ENCODE measurements around the gene SSR2.

The SSR2 gene

DNA sequence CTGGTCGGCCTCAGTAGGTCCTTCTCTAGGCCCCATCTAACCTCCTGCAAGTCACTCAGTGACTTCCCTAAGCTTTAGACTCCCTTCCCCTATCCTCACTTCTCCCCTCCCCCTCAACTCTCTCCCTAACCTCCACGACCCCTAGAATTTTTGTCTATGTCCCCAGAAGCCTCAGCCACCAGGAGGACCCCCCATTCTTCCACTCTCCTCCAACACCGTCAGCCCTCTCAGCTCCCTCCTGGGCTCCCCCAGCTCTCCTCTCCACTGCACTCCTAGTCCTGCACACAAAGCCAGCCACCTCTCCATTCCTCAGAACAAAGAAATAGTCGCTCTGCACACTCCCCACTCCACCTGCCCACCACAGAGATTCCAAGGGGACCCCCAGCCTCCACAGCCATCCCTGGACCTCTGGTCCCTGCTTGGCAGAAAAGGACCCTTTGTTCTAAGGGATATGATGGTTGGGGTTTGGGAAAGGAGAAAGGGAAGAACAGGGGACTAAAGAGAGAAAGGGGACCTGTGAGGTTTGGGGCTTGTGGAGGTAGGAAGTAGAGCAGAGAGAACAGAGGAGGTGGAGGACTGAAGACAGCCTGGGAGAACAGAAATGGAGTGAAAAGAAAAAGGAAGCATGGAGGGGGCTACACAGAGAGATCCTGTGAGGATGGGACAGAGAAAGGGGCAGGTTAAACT, 45.2 kb downstream of the SSR2 start:
- no peak for DNase-seq

DNA sequence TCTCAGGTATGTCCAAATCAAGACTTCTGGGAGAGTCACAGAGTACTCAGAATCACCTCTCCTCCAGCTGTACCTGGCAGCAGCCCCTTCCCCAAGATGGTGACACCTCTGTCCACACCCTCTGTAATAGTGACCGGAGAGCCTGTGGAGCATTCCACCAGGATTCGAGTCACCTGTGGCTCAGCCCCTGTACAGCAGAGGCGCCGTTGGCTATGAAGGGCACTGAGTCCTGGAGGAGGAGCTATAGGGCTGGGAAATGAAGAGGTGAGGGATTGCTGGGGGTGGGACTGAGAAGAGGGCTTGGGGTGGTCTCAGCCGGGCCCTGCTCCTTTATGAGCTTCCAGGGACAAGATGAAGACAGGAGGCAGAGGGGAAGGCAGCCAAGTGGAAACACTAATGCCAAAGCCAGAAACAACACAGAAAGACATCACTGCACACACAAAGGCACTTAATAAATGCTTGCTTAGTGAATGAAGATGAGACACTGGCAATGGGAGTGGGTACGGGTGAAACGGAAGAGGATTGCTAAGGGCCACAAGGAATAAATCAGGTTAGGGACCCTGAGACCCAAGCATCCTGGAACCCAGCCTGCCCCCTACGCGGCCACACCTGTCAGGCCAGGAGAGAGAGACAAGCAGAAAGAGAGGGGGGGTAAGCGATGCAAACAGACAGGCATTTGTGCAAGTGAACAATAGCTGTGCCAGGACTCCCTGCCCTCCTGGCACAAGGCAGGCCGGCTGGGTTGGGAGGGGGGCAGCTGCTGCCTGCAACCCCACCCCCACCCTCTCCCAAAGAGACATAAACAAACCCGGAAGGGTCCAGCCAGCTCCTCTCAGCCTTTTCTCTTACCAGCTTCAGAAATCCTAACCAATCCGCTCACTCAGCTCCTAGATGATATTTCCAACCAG, 46.3 kb downstream of the SSR2 start:
- no peak for DNase-seq

DNA sequence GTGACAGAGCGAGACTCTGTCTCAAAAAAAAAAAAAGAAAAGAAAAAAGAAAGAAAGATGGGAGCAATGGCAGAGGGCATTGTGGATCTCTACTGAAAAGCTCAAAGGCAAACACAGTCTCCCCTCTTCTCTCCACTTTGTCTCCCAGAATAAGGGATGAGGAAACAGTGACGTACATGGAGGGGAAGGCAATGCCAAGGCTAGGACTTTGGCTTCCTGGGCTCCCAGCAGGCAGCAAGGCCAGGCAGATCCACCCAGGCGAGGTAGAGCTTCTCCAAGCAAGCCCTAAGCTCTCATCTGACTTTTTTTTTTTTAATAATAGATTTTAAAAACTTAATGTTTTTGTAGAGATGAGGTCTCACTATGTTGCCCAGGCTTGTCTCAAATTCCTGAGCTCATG, 47.0 kb downstream of the SSR2 start:
- DNase-seq: no peak

DNA sequence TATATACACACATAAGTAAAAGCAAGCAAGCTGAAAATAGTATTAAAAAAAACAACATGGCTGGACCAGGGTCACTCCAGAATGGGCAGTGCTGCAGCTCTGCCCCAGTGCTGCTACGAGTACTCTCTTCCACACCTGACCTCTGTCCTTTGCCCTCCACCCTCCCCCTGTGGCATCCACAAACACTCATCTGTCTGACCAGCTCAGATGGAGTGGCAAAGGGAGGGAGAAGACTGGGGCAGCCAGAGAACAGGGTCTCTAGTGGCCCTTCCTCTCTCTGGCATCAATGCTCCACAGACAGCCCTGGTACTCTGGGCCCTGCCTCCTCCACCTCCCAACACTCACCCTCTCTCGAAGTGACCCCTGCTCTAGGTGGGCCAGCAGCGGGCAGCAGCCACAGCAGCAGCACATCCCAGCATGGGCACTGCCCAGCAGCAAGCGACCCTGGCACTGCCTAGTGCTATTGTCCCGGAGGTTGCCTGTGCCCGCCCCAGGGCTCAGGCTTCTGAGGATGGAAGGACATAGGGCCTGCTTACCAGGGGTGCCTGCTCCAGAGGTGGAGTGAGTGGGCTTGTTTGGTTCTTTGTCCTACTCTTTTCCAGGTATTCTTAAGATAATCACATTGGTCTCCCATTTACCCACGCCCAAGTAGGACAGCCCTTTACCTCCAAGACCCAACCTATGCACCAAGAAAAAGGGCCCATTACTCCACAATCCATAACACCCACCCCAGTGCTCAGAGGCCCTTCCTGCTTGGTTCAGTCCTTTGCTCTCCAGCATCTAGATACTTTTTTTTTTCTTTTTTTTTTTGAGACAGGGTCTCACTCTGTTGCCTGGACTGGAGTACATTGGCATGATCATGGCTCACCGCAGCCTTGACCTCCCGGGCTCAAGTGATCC, 48.6 kb downstream of the SSR2 start:
- DNase-seq: no peak

DNA sequence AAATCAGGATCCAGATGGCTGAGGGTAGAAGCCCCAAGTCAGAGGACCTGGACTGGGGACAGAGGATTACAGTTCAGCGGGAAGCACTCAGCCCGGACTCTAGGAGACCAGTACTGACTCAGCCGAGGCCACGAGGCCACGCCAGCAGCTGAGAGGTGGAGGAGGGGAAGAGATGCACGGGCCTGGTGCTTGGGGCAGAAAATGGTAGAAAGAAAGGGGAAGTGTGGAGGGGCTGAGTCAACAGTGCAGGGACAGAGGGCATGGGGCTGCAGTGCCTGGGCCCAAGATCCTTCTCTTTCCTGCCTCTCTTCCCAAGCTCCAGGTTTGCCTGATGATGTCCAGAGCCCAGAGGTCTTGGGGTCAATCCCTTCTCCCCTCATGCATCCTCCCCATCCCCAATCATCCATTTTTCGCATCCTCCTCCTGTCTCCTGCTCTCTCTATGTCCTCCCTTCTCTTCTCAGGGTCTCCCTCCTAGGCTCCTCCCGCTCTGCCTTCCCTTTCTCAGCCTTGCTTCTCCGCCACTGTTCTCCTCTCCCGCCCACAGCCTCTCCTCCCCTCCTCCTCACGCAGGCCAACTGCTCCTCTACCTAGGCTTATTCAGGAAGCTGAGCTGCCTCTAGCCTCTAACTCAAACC, 50.1 kb downstream of the SSR2 start:
- no peak for DNase-seq

DNA sequence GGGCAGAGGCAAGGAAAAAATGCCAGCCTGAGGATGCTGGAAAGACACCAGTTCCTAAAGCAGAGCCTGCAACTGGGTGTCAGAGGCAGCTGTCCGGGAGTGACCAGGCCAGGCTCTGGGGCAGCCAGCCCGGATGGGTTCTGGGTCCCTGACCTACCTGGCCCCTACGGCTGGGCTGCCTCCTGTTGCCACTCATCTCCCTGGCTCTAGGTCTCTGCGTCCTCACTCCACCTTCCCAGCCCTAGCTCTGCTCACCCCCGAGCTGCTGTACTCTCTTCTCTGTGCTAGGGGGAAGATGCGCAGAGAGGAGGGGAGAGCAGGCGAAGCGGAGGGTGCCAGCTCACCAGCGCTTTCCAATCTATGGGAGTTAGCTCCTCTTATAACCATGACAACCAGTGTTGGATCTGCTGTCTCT, 51.4 kb downstream of the SSR2 start:
- DNase-seq: no peak

DNA sequence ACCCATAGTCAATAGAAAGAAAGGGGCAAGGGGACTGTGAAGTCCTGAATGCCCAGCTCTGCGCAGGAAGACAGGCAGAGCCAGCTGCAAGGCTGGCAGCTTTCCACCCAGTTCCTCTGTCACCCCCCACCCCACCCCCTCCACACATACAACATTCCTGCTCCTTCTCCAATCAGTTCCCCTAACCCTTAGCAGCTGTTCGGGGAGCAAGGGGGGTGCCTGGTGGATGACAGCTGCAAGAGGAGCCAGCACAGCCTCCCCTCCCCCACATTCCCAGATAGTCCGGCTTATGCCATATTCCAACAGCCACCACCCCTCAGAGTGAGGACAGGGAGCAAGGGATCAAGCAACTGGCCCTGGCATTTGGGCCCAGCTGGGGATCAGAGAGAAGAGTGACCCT, 52.1 kb downstream of the SSR2 start:
- no peak for DNase-seq

DNA sequence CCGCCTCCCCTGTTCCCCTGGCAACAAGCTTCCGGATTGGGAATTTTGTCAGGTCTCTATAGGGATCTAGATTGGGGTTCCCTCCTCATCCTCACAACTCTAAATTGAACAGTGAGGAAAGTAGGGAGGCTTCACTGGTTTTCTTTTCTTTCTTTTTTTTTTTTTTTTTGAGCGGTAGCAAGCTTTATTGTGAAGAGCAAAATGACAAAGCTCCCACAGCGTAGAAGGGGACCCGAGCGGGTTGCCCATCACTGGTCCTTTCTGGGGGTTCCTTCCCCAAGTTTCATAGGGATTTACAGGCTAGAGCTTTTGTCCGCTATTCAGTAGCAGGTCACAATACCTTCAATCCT, 52.7 kb downstream of the SSR2 start:
- DNase-seq: no peak

DNA sequence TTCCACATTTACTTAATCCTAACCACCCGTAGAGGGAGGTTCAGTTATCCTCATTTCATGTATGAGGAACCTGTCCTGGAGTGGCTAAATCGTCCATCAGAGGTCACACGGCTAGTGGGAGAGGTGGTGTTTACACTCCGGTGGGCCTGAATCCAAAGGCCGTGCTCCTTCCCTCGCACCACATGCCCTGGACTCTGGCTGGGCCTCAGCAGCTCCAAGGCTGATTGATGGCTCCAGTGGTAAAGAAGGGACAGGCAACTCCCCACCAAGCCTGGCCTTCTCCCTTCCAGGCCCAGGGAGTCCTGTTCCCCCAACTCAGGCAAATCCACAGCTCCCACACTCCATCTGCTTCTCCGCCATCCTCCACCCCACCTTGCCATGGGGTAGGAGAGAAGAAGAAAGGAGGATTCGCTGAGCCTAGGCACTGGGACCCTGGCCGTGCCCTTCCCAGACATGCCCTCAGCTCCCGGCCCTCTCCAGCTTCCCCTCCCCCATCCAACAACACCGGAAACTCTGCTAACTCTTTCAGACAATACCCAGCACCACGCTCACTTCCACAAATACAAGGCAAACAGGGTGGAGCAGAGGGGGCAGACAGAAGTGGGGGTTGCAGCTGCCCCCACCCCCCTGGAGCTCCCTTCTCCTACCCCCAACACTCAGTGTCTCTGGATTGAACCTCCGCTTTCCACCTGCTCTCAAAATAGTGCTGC, 53.3 kb downstream of the SSR2 start:
- DNase-seq: peak; percentile 58

DNA sequence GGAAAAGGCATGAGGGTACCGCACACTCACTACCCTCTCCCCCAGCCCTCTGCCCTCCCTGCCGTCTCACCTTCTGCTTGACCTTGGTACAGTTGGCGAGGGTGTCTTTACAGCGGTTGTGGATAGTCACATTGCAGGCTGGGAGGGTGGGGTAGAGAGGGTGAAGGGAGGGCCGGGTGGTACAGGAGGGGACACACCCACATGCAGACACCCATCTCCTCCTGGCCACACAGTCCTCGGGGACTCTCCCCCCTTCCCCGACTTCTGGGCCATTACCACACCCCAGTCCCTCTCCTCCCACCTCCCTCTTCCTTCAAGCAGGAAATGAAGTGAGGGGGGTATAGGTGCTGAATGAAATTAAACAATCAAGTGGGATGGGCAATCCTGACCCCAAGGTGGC, 54.0 kb downstream of the SSR2 start:
- DNase-seq: no peak

DNA sequence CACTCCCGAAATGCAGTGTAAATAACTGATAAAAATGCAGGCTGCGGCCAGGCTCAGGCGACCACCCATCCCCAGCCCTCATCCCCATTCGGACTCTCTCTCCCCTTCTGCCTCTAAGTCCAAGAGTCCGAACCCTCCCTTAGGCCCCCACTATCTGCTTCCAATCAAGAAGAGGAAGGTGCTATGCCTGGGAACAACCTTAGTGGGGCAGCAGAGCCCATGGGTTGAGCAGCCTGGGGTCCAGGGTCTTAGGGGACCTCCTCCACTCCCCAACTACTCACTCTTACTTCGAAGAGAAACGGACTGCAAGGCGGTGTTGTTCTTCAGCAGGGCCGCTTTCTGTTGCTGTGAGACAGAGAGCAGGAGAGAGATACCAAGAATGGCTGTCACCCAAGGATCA, 54.6 kb downstream of the SSR2 start:
- DNase-seq: no peak

DNA sequence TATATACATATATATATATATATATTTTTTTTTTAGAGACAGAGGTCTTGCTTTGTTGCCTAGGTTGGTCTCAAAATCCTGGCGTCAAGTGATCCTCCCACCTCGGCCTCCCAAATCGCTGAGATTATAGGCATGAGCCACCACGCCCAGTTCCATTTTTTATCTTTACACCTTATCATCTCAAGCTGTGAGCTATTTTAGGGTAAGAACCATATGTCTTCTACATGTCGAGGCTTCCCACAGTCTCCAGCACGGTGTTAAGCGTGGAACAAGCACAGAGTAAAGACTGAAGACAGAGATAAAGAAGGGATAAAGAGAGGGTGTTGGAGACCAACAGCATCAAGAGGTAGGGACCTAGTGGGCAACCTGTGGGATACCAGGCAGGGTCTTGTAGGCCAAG, 56.6 kb downstream of the SSR2 start:
- no peak for DNase-seq

DNA sequence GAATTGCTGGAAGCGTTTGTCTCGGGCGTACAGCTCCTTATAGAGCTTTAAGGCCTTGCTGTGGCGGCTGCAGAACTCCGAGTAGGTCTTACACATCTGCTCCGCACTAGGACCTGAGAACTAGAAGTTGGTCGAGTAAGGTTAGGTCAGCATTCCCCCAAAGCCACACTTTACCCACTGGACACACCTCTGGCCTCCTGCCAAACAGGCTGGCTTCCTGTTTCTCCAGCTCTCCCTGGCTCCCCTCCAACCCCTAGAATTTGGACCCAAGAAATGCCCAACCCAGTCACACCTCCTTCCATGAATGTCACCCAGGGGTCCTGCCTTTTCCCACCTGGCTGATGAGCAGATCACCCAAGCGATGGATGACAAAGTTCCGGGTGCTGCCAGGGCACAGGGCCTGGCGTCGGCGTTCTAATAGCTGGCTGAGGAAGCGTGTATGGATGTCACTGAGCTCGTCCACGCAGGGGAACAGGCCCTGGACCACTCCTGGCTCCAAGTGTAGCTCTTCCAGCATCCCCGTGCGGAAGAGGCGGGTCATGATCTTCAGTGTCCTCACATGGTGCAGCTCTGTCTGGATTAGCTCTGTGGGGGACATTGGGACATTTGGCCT, 58.0 kb downstream of the SSR2 start:
- DNase-seq: no peak

DNA sequence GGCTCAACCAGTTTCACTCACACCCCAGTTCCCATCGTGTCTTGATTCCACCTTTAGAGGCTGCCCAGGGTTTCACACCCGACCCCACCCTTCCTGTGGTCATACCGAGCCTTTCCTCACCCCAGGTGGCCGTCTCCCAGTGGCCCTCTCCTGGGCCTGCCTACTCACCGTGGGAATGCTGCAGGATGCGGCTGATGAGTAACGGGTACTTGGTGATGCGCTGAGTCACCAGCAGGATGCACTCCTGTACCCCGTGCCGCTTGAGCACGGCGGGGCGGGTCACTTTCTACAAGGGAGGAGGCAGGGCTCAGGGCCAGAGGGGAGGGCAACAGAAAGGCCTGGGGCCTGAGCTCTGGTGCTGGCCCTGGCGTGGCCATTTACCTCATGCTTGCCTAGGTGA, 58.8 kb downstream of the SSR2 start:
- DNase-seq: no peak

DNA sequence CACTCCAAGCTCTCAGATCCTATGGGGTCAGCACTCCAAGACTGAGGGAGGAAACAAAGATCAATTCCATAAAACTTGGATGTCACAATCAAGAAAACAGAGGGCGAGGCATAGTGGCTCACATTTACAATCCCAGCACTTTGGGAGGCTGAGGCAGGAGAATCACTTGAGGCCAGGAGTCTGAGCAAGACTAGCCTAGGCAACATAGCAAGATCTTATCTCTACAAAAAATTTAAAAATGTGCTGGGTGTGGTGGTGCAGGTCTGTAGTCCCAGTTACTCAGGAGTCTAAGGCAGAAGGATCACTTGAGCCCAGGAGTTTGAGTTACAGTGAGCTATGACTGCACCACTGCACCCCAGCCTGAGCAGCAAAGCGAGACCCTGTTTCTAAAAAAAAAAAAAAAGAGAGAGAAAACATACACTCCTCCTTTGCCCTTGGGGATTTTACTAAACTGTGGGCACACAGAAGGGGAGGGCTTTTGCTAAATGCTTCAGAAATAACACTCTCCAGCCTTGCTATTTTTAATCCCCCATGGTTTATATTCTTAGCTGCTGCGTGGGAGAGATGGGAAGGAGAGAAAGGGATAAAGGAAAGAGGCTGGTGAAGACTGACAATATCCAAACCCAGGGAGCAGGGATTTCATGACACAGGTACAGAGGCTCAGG, 60.5 kb downstream of the SSR2 start:
- DNase-seq: no peak

All from right kidney (tissue), 1 donor.